GM18517 (cell line): ENCODE measurements around the gene FMNL2.

Experiments
- ATAC-seq: cut with Tn5 transposase; IDR thresholded peaks from one replicate; pipeline ENCODE4 v1.9.1; 2021; ENCODE audit warnings: mild to moderate bottlenecking, moderate library complexity; ENCODE audit not compliant: unreplicated experiment

The FMNL2 gene

DNA sequence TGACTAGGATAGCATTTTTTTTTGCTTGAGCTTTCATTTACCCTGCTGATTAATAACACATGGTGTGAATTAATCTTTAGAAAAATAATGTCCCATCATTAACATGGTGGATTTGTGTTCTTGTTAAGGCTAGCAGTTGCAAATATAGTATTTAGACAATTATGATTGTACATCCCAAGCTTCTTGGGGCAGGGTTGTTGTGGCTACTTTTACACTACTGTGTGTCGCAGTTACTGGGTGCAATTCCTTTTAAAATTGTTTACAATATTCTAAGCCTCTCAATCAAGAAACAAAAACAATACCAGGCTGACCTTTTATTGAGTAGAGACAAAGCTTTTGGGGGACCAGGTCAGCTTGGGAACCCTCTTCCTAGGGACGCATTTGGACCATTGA lies 2.5 kb downstream of the FMNL2 start:
- ATAC-seq, result no peak

DNA sequence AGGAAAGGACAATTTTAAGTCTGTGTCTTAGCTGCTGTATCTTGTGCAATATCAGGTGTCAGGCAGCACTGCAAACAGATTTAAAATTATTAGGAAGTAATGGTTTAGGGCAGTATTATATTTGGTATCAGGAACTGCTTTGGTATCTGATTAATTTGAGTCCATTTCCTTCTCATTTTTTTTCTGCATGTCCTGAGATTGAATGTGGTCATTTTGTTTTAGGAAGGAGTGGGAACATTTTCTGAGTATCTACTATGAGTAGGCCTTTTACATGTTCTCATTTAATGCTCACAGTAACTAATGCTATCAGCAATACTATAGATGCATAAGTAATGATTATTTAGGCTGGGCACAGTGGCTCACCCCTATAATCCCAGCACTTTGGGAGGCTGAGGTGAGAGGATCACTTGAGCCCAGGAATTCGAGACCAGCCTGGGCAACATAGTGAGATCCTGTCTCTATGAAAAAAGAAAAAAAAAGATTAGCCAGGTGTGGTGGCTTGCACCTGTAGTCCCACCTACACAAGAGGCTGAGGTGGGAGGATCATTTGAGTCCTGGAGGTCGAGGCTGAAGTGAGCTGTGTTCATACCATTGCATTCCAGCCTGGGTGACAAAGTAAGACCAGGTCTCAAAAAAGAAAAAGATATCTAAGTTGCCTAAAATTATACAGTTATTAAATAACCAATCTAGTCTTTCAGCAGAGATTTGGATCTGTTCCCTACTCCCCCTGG lies 4.7 kb downstream of the FMNL2 start:
- no peak for ATAC-seq

DNA sequence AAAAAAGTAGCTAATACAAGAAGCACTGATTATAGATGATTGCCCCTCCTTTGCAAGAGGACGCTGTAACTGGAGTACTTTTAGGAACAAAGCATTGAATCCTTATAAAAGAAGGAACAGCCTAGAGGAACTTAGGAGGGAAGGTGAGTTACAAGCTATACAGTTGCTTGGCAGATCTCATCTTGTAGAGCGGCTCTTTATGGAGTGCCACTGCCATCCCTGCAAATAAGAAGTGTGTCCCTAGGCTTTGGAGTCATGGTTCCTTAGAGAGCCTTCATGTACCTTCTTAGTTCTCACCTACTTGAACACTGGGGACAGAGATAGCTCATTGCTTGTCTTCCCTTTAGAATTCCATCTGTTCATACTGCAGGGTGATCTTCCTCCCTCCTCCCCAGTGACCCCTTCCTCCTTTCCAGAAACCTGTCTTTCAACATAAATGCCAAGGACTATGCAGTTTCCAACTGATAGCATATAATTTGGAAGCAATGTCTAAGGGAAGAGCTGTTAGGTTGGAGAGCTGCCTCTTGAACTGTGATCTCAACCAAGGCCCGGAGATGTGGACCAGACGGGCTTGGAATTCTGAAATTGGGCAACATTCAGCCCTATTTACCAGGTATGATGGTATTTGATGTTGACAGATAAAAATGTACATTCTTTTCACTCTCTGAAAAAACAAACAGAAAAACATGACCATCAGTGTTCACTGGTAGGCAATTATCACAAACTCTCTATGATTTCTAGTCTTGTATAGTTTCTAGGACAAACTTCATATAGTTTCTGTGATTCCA lies 7.5 kb downstream of the FMNL2 start:
- no peak for ATAC-seq

DNA sequence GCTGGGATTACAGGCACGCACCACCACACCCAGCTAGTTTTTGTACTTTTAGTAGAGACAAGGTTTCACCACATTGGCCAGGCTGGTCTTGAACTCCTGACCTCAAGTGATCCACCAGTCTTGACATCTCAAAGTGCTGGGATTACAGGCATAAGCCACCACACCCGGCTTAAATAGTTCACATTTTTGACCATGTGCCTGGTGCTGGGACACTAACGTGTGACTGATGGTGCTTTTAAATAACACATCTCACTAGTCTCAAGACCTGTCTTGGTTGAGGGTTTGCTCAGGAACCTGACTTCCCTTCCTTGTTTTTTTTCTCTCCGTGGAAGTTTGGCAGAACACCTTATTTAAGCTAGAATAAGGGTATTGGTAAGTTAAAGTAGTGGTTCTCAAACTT lies 8.5 kb downstream of the FMNL2 start:
- ATAC-seq, result no peak

DNA sequence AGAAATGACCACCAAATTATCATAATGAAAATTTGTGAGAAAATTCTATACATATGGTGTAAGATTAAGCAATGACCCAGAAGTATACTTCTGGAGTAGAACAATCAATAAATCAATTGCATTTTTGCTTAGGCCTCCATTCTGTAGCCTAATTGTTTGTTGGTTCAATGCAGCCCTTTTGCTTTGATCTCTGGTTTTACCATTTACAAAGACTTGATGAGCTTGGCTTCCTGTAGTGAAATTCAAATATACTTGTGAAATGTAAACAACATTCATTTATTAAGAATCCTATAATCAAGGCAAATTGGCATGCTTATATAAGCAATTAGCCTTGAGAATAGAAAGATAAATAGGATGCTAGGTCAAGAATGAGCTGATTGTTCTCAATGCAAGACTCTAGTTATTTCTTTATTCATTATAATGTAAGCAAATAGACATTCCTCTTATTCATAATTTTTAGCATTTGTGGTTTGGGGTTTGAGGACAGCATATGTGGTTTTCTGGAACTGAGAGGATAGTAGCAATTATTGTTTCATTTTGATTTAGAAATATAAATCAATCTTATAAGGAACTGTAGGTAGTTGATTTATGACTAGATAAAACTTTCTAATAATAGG lies 9.7 kb downstream of the FMNL2 start:
- ATAC-seq, result no peak

DNA sequence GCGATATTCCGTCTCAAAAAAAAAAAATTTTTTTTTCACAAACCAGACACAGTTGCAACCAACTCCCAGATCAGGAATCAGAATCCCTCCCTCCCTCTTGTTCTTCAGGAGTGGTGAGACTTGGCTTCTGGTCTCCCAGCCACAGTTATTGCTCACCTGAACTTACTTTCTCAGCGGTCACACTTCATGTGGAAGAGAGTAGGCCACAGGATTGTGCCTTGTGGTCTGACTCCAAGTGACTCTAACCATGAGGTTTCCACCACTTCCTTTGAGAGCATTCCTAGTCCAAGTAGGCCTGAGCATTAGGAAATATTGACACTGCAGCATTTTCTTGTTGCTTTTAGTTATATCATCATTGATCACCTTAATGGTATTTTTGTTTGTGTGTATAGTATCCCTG lies 12.1 kb downstream of the FMNL2 start:
- no peak for ATAC-seq

DNA sequence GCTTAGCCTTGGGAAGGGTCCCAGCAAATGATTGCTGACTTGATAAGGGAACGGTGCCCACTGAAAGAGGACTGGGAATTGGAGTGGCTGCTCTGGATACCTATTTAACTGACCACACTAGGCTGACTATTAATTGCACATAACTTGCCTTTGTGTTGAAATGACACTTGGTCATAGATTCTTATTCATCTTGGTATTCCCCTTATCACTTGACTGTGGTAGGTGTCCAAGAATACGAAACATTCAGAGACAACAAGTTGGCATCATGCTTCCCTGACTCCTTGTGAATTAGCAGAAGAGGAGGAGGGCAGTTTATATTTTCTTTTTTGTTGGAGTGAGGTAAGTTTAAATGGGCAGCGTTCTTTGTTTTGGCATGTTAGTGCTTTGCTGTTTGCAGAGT lies 13.4 kb downstream of the FMNL2 start:
- ATAC-seq, result no peak

DNA sequence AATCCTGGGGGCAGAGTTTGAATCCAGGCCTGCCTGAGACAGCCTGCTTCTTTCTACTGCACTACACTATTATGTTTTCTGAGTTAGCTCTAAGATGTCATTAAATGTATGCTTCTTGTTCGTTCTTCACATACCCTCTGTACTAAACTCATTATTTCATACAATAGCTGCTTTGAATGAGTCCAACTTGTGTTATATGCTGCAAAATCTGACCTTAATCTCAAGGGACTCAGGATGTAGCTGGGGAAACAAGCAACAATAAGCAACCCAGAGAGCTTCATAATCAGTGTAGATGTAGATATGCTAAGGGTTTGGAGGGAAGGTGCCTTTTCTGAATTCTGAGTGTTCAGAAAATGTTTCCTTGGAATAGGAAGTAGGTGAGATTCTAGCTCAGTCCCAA lies 14.4 kb downstream of the FMNL2 start:
- ATAC-seq, result no peak

DNA sequence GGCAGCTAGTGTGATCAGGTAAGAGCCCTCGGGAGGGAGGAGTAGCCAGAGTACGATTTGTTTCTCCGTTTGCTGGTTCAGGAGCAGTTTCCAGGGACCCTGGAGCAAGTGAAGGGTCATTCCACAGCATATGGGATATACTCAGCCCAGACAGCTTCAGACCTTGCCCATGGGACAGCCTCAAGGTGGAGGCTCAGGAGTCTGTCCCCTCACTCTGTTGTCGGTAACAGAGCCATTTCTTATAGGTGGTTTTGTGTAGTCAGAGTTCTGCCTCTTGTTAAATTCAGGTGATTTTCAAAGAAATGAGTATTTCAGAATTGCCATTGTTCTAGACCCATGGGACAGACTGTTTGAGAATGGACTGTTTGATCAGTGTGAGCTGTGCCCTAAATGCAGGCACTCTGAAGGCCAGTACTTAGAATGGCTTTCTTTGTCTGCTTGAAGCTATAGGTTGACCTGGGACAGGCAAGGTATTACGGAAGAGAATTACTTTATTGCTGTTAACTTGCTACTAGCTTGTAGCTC lies 15.2 kb downstream of the FMNL2 start:
- ATAC-seq, result no peak

DNA sequence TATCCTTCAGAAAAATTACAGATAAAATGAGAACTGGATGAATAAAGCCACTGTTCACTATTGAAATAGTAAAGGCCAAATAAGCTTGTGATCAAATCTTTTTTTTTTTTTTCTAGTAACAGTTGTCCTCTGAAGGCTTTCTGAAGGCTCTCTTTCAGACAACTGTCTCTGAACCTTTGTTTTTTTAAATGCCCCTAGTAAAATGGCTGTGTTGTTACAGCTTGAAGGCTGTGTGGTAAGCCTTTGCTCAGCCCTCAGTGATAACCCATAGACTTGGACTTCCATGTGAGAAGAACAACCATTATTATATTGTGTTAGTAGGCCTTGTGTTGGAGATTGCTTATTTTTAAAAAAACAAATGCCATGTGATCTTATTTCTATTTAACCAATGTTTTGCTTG lies 17.6 kb downstream of the FMNL2 start:
- ATAC-seq, result no peak

DNA sequence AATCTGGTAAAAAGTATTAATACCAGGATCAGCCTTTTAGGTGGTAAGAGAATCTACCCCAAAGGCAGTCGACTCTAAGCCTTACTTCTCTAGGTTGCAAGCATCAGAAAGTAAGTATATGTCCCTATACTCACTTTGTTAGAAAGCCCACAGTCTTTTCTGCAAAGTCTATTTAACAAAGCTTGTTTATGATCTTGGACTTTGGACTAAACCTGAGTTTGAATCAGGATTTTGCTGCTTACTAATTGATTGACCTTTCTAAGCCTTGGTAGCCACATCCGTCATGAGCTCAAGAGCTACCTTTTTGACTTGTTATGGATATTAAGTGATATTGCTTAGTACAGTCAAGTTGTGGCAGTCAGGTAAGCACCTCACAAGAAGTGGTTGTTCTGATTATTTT lies 18.4 kb downstream of the FMNL2 start:
- ATAC-seq, result no peak

DNA sequence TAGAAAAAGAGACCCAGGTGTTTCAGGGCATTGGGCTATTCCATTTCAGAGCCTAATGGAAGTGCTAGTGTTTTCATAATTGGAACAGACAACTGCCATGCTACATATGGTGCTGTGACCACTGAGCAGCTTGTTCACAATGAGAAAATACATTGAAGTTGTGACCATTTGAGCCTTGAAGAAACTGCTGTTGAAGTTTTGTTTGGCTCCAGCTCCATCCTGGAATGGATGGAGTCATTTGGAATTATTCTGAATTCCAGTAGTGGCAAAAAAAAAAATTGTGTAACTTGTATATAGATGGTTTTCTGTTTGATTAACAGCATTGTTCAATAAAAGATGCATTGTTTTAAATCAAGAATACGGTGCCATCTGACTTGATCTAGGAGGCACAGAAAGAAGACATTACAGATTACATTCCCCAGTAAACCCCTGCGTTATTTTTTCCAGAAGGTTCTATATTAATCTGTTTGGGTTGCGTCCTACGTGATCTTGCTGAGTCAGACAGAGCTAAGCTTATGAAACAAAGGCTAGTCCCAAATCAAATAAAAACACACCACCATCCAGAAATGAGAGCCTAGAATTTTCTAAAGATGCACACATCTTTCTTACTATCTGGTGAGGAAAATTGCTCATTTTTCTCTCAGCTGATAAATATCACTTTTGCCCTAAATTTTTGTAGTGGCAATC lies 19.2 kb downstream of the FMNL2 start:
- no peak for ATAC-seq

DNA sequence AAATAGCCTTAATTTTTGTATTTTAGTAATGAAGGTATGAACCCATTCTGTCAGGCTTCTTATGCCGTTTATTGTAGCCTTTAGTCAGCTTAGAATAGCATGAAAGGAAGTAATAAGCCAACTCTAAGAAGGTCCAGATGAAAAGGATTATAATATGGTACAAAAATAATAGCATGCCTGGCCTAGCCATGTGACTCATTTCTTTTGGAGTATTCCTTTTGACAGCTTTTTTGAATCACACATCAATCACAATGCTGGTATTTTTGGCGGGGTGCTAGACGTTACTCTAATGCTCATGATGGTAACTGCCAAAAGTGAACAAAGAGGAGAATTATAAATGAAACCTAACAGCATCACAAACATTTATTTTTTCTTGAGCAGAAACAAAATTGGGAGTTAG lies 19.9 kb downstream of the FMNL2 start:
- ATAC-seq, result no peak

DNA sequence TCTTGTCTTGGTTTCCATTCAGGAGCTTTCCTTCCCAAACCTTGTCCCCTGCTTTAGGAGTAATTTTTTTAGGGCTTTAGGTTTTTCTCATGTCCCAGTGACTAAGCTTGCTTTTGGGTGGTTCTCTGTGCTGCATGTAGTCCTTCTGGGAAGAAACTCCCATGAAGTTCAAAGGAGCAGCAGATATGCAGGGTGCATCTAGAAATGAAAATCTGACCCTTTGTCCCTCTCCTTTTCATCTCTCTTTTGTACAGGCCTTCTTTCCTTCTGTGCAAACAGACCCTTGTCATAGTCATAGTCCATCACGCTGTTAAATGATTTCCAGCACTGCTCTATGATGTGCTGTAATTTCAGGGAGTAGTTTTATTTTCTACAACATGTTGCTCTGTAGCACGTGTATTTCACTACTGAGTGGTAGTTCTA lies 20.4 kb downstream of the FMNL2 start:
- no peak for ATAC-seq

DNA sequence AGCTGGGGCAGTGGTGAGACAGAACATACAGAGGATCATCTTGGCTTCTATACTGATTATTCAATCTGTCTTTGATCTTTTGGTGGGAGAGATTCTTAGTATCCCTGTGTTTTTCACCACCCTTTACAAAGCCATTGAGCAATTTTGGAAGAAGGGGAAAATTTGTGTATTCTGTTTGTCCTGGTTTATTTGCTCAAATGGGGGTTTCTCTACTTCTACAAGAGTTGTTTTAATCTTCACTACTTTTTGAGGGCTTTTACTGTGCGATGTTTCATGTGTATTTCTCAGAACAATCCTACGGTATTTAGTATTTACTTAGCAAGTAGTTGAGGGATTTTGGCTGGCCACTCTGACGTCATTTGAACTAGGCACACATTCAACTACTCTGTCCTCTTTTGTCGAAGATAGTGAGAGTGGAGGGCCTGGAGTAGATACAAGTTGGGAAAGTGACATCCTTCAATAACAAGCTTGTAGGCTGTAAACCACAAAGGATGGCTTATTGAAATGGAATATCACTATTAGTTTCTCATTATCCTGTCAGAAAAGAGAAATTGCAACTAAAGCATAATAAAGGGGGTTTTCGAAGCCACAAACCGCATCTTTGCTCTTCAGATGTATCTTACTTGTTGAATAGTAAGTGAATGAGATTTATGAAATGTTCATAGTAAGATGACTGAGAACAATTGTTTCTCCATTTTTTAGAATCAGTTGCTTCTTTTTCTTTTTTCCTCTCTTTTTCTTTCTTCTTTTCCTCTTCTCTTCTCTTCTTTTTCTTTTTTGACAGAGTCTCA lies 24.8 kb downstream of the FMNL2 start:
- no peak for ATAC-seq

DNA sequence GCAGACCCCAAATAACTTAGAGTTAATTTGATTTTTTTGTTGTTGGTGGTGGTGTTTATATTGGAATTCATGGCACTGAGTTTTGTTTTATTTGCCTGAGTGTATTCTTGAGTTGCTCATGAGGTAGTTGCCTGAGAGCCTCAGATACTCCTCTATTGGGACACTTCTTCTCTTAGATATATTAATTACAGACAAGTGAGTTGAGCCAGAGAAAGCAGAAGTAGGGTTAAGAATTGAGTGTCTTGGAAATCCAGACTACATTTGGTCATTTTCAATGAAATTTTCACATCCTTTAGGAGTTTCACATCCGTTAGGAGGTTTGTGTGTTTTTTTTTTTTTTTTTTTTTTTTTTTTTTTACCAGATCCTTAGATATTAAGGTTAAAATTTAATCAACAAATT lies 29.0 kb downstream of the FMNL2 start:
- no peak for ATAC-seq

DNA sequence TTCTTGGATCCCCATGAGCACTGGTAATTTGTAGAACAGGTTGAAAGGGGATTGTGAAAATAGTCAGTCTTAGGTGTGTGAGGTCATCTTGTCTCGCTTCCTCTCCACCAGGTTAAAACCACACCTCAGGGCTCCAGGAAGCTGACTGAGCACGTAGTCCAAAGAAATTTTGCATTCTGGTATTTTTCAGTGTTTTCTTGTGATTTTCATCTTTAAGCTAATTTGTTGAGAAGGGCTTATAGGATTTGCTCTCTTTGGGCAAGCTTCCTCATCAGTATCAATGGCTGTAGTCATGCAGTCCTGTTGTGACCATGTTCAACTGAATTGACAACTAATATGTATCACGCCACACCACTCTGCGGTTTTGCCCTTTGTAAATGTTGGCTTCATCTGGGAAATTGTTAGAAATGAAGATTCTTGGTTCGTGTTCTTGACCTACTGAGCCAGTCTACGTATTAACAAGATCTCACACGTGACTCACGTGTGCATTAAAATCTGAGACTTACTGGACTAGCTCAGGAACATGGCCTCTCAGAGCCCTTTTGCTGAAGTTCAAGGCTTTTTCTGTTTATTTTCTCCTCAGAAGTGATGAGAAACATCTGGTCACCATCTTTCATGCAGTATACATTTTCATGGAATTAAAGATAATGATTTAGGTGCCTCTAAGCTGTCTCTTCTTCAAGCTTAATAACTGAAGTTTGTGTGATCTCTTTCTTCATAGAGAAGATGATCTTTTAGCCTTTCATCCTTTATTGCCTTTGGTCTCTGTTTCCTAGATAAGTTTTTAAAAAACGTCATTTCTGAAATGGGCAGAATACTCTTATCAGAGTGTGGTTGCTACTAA lies 32.8 kb downstream of the FMNL2 start:
- no peak for ATAC-seq

DNA sequence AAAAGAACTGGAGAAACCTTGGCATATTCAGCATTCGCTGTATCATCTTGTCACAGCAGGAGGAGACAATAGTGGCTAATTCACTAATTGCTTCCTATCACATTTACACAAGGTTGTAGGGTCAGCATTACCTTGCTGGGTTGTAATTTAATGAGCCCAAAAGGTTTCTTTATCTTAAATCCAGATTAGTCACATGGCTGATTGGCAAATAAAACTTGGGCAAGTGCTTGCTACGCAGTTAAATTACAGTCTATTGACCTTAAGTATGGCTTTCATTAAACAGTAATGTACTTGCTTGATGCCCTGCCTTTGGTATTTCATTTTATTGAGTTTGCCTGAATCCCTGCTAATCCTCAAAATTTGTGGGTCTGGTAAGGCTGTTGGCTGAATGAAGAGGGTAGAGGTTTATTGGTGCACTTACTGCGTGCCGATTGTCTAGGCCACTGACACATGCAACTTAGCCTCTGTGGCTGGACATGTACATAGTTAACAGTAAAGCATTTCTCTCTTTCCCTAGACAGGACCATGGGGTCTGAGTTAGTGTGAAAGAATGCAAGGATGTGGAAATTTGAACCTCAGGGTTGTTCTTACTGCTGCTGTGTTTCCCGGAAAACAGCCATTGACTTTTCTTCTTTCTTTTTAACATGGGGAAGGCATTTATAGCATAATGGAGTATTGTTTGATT lies 34.3 kb downstream of the FMNL2 start:
- no peak for ATAC-seq

DNA sequence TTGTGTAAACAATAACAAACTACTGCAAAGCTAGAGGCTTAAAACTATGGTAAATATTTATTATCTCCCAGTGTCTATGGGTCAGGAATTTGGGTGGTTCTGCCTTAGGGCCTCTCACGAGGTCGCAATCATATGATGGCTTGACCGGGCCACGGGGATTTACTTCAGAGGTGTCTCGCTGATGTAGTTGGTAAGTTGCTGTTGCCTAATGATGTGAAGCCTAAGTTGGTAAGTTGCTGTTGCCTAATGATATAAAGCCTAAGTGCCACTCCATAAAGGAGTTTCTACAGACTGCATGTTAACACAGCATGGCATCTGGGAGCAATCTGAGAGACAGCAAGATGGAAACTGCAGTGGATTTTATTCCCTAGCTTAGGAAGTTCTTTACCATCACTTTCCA lies 35.8 kb downstream of the FMNL2 start:
- ATAC-seq, result no peak
